DMS 273 (cell line): Measurements from ENCODE around the gene OPTN.
"Not testable (repeated sequence)": the region's sequence is repeated elsewhere in the genome, so short reads cannot be mapped to it uniquely, and the experiment has no call there.

ENCODE experiments used
- DNase-seq: peaks from one replicate; lab custom pipeline; 2025; ENCODE audit not compliant: unreplicated experiment; lab: John Stamatoyannopoulos, UW

OPTN gene

GRCh38 chr10:13099666-13100348 lies at the start of gene OPTN:
Gene OPTN, plus strand, starts transcription at chr10:13100163. Its CDS starts 8,960 bp downstream, at chr10:13109123.
- peak; percentile 85 for DNase-seq

- no peak for DNase-seq
Measured at GRCh38 chr10:13051126-13051694, 48.8 kb upstream of the OPTN start.

- DNase-seq = not testable (repeated sequence)
Measured at GRCh38 chr10:13053208-13053607, 46.8 kb upstream of the OPTN start.

GRCh38 chr10:13053794-13054462 lies 46.0 kb upstream of the OPTN start:
- no peak for DNase-seq

DNA sequence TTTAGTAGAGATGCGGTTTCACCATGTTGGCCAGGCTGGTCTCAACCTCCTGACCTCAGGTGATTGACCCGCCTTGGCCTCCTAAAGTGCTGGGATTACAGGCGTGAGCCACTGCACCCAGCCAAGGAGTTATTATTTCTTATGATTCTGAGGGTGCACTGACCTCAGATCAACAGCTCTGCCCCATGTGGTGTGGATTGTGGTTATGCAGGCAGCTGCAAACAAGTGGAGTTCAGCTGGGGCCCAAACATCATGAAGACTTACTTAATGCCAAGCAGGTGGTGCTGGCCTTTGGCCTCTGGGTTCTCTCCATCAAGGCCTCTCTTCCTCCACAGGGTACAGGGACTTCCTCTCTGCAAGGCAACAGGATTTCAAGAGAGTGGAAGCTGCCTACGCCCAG lies 45.1 kb upstream of the OPTN start:
- no peak for DNase-seq

GRCh38 chr10:13056456-13057077 lies 43.4 kb upstream of the OPTN start:
- DNase-seq = peak; percentile 49

DNA sequence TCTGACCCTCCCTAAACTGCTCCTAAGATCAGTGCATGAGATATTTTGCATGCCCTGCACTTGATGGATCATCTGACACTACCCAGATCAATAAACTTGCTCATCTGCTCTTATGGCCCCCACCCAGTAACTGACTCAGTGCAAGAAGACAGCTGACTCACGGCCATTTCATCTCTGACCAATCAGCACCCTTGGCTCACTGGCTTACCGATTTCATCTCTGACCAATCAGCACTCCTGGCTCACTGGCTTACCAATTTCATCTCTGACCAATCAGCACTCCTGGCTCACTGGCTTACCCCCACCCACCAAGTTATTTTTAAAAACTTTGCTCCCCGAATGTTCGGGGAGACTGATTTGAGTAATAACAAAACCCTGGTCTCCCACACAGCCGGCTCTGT lies 37.2 kb upstream of the OPTN start:
- DNase-seq = no peak

- no peak for DNase-seq
Measured at GRCh38 chr10:13066527-13066926, 33.4 kb upstream of the OPTN start.

- no peak for DNase-seq
Measured at GRCh38 chr10:13067431-13067830, 32.5 kb upstream of the OPTN start.

- DNase-seq = no peak
Measured at GRCh38 chr10:13068071-13068470, 31.9 kb upstream of the OPTN start.

DNA sequence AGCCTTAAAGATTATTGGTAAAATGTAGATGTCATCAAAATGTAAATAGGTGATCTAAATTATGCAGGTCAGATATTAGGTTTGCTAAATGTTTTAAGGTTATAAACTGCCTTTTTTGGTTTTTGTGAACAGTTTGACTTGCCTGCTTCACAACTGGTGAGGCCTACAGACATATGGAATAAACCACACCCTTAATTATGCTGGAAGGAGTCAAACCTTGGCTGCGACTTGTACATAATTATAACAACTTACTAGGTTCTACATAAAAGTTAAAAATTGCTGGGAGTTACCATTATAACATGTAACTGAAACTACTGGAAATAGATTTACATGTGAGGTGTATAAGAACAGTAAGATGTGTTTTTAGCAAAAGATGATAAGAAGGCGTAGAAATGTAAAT lies 31.5 kb upstream of the OPTN start:
- no peak for DNase-seq

DNA sequence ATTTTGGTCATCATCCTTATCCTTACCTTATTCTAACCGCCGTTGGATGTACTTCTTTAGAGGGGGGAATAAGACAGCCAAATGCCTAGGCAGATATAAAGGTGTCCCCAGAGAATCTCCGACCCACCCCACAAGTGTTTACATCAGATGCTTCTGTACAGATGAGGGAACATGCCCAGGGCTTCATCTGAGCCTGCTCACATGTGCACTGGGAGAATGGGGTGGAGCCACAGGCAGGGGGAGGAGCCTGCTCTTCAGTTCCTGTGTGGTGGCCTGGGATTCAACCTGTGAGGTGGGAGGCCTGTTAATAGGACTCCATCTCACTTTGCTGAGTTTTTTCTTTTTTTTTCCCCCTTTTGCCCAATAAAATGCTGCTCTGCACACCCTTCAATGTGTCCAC lies 27.6 kb upstream of the OPTN start:
- DNase-seq = no peak

GRCh38 chr10:13074563-13075451 lies 25.2 kb upstream of the OPTN start:
- DNase-seq = peak; percentile 76

DNA sequence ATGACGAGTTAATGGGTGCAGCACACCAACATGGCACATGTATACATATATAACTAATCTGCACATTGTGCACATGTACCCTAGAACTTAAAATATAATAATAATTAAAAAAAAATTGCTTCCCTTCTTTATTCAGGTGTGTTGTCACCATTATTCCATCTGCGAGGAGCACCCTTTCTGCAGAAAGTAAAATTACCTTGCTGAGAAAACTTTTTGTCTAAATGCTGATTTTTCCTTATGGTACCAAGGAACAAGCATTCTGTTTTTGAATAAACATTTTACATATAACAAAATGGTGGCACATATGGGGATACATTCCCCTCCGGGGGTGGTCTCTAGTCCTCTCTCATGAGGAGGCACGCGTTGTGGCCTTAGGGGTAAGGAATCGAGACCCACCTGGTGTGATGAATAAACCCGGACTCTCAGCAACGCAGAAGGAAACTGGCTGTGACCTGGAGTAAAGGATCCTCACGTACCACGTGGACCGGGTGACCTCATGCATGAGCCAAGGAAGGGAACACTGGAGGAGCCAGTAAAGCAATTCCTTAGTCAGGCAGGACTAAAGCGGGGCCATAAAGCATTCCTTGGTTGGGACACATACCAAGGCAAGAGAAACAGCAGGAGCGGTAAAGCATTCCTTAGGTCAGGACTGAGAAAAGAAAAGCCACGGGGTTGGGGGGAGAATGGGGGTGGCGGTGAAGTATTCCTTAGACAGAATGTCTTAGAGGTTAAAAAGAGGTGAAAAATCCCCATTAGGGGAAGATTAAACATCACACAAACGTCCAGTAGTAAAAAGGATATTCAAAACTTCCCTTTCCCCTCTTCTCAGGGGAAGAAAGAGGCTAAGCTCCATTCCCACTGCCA lies 20.8 kb upstream of the OPTN start:
- DNase-seq = no peak

- DNase-seq = peak; percentile 3
Measured at GRCh38 chr10:13079776-13080050, 20.2 kb upstream of the OPTN start.

- DNase-seq = no peak
Measured at GRCh38 chr10:13080643-13081042, 19.3 kb upstream of the OPTN start.

- DNase-seq = not testable (repeated sequence)
Measured at GRCh38 chr10:13083700-13084099, 16.3 kb upstream of the OPTN start.

DNA sequence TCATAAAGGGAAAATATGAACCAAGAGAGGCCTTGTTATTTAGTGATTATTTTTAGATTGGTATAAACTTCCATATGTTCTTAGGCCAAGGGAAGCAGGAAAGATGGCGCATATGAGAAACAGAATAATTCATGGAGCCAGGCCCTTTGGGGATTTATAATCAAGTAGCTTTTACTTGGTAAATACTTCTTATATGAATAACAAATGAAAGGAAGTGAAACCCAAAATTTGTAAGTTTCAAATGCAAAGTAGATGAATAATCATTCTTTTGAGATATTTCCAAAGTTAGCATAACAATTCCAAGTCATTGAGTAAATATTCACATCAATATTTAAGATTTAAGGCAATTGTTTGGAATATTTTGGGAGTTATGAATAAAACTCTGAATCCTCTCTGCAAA lies 13.9 kb upstream of the OPTN start:
- DNase-seq = no peak

GRCh38 chr10:13087601-13087985 lies 12.4 kb upstream of the OPTN start:
- DNase-seq = no peak

- DNase-seq = no peak
Measured at GRCh38 chr10:13087986-13088618, 11.9 kb upstream of the OPTN start.
